Activated CD4-positive, alpha-beta T cell treated with anti-CD3 and anti-CD28 coated beads, Interleukin-2, amount 50 U/mL, for 16 hours (primary cell): Measurements from ENCODE around the gene SUSD4.

Experiments used
- DNase-seq: peaks from one replicate; pipeline ENCODE4 v3.0.0-alpha.2; 2020

SUSD4 gene

DNA sequence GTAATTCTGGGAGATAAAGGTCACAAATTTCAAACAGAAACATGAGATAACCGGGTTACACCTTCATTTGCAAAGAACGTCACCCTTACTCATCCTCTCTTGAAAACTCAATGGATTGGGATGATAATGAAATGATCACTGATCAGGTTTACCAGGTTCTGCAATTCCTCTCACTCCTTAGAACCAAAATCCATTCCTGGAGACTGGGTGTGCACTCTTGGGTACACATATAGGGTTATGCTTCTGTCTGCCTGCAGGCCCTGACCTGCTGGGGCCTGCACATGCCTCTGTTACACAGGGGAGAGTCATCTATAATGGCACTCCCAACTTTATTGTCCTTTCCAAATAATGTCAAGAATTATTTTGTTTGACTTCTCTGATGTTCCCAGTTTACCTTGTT is 8.3 kb downstream of the SUSD4 start:
- no peak for DNase-seq

DNA sequence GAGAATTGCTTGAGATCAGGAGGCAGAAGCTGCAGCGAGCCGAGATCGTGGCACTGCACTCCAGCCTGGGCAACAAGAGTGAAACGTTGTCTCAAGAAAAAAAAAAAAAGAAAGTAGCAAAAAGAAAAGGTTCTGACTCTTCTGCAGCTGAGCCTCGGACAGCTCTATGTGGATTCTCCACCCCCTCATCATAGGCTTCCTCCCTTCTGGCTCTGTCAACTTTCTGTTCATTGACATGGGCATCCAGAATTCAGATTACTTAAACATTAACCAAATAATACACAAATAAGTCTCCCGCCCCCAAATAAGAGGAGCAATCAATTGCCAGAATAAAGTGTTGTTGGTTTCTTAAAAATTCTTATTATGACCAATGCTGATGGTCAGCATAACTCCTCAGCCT is 10.0 kb downstream of the SUSD4 start:
- no peak for DNase-seq

DNA sequence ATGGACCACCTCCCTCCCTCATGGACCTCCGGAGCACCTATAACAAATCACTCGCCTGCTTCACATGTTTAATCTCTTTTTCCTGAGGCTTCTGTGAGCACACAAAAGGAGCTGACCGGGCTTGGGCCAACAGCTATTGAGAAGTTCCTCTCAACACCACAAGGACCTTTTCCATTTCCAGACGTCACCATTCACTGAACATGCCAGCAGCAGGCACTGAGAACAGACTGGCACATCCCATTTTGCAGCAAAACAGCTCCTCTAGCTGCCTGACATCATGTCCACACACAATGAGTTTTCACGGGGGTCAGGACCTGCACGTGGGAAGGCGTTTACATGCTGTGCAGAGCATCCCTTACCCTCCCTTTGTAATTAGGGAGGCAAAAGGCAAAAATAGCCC is 11.0 kb downstream of the SUSD4 start:
- DNase-seq, result no peak

DNA sequence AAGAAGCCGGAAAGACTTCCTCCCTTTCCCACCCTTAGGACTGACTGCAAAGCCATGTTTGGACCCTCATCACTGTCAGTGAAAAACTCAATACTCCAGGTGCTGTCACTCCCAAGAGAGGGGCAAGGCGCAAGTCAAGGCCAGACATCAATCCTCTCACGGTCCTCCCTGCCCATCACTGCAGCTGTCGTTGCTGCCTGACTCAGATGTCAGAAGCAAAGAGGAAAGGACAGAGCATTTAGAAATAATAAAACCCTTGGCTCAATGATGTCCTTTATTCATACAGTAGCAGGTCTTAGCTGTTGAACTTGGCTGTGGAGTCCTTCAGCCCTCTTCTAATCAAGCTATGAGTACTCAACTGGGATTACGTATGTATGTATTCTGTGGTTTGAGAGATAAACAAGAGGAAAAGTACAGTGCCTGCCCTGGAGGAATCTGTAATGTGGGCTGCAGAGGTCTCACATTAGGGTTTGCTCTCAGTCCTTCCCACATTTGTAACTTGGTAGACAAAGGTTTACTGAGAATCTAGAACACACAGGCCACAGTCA is 13.5 kb downstream of the SUSD4 start:
- no peak for DNase-seq

DNA sequence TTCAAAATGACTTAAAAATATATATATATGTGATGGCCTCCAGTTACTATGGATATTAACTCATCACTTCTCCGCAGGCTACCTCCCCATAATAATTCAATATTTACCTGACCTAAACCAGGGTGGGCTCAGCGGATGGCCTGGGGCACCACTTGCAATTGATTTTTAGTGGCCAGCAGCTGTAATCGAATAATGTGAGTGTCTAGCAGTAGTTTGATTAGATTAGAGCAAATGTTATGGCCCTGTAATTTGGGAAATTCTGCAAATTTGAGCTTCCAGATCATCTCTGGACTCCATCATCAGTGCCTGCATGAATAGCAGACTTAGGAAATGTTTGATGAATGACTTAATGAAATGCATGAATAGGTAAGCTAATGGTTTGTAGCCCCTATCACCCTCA is 14.7 kb downstream of the SUSD4 start:
- DNase-seq, result no peak

DNA sequence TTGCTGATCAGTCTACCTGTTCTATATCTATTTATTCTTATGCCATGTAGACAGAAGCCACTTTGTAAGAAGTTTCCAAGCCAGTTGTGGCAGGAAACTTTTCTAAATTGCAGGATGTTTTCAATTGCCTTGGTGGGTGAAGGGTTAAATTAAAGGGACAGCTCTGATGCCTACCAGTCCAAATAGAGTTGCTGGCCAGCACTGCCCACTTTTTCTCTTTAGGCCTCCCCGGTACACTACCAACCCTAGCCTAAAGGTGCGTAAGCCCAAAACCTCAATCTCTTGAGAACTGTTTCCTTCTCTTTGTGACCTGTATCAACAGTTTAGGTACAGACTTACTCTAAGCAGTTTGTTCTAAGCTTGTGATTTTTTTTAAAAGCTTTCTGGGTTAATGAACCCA is 15.5 kb downstream of the SUSD4 start:
- DNase-seq, result no peak

DNA sequence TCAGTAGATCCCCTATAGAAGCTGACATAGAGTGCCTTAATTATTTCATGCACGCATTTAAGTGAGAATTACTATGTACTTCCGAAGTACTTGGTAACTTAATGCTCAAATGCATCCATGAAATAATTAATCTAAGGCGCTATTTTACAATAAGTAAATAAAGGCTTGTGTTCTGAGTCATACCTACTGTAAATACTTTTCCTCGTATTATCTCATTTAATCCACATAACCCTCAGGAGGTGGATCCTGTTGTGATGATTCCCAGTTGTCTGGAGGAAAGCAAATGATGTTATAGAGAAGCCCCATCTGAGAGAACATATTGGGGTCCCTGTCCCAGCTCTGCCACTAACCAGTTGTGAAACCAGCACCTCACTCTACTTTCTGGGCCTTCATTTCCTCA is 16.4 kb downstream of the SUSD4 start:
- no peak for DNase-seq

DNA sequence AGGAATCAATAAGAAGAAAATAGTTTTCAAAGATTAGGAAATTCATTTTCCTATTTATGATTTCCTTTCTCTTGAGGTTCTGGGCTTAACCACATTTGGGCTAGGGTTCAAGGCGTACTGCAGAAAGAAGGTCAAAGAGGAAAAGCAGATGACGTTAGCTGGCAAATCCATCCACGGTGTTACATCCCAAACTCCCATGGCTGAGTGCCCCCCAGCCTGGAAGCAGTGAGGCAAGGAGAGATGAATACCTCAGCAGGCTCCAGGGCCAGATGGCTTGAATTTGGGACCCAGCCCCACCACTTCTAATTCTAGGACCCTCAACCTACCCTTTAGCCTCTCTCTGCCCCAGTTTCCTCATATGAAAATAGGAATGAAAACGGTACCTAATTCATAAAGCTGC is 17.7 kb downstream of the SUSD4 start:
- DNase-seq, result no peak

DNA sequence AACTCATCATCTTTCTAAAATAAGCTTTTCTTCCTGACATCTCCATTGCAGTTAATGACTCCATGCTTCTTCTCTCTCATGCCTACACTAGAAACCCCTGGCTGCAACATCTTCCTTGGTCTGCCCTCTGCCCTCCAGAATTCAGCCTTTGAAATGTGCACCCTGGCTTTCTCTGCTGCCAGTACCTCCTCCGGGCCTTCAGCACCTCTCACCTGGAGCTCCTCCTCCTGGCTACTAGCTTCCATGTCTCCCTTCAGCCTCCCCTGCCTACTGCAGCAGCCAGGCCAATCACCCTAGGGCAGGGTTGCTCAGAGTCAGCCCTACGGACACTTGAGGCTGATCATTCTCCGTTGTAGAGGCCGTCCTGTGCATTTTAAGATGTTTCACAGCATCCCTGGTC is 18.3 kb downstream of the SUSD4 start:
- DNase-seq, result no peak

DNA sequence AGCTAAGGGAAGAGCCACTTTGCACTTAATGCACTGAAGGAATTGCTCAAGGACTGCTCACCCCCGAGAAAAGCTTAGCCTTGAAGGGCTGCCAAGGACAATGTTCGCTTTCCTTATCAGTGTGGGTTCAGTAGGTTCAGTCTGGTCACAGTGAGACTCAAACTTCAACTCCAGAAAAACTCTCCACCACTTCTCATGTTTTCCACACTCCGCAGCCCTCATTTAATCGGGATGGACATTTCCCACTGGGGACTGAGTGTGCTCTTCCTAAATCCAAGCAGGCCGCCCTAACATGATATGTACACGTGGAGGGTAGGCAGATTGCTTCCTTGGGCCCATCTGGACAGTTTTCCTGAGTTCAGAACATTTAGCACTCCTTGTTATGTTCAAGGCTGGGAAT is 19.5 kb downstream of the SUSD4 start:
- no peak for DNase-seq

DNA sequence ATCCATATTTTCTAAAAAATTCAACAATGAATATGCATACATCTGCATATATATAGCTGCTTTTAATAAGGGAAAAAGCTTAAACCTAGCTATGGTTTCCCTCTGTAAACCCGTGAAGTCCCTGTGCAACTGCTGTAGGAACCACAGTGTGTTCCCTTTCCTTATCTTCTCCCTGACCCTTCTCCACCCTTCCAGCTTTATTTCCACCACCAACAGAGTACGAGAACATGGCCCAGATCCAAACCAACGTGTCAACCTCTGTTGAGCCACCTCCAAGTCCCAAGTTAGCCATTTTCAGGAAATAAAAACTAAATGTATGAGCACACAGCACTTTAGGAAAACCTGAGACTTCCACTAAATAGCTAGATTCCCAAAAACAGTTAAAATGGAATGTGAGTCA is 20.3 kb downstream of the SUSD4 start:
- DNase-seq, result no peak

DNA sequence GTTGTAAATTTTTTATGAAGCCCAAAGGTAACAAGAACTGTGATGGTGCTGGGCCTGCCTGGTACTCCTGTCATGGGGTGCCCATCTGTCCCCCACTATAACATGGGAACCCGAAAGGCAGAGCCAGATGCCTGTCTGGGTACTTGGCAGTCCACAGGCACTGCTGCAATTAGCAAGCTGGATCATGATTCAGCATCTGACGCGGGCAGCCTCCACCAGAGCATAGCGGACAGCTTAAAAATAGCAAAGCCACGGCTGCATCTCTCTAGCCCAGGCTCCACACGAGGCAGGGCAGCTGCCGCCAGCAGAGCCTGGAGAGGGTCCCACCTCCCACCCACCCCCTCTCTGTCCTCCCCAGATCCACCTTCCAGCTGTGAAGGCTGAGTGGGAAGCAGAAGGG is 22.9 kb downstream of the SUSD4 start:
- no peak for DNase-seq

DNA sequence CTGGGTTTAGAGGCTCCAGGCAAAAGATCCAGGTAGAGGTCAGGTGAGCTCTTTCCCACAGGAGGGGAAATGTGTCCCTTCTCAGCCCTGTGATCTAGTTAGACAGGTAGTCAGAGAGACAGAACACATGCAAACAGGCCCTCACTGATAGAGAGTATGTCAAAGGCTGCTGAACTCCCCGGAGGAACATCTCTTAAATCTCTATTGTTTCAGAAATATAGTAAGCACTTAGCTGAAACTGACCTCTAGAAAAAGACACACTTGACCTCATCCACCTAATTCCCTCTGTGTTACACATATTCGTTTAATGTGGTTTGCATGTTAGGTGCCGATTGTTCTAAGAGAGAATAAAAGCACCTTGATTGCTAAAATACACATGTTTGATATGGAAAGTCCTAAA is 23.3 kb downstream of the SUSD4 start:
- DNase-seq, result no peak

DNA sequence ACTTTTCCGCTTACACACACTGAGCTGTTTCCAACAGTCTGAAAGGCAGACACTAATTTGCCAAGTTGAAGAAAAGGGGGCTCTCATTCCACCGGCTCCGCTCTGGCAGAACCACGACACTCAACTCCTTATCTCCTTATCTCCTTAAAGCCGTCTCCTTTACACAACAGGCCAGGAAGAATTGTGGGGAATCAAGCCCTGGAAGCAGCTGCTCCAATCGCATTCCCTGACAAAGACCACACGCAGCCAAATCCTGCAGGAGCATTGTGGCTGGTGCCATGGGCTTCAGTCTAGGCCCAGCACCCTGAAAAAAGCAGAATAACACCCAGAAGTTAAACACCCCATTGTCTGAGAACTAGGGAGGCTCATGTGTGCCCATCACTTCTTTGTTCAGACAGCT is 24.1 kb downstream of the SUSD4 start:
- no peak for DNase-seq

DNA sequence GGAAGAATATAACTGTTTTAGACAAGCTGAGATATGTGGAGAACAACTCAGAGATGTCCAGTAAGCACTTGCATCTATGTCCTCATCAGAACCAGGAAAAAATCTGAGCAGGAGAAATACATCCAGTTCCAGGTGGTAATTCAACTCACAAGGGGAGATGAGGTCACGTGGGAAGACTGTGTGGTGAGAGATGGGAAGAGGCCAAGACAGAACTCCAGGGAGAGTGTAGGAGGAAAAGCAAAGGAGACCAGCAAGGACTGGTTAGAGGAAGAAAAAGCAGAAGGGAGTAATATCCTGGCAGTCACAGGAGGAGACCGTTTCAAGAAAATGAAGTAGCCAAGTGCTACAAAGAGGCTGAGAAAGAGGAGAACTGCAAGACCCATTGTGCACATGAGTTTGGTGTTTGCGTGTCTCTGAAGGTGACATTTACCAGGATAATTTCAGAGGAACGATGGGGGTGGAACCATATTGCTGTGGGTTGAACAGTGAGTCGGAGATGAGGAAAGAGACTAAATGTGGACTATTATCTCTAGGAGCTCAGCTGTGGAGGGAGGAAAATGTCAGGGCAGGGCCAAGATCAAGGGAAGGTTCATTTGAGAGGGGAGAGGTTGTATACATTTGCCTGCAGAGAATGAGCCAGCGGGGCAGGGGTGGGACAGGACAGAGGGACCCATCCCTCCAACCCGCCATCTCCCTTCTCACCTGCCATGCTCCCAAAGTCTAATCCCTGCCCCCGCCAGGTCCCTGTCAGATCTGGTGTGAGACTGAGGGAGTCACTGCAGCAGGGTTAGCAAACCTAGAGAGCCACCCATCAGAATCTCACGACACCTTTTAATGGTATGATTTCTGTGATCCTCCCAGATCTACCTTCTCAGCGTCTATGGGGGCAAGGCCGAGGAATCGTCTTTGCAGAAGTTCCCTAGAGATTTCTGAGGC is 24.9 kb downstream of the SUSD4 start:
- DNase-seq, result no peak

DNA sequence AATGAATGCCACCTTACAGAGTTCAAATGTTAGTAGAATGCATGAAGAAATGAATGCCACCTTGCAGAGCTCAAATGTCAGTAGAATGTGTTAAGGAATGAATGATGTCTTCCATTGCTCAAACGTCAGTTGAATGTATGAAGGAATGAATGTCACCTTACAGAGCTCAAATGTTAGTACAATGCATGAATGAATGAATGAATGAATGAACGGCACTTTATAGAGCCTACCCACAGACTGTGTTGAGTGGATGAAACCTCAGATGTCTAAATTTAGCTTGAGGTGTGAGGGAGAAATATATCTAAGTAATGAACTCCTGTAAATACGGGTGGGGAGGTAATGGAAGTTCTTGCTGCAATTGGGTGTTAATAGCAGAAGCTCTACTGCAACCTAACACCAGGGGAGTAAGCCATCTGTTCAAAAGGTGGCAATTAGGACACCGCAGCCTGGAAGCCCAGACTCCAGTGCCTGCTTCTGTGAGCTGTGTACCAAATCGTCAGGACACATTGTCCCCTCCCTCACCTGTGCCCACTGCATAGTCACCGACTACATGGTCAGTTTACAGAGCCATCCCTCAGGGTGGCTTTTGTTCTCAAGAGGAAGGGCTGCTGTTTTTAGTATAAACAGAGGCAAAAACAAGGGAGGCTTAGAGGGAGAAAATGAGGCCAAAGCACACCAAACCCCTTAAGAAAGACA is 26.7 kb downstream of the SUSD4 start:
- no peak for DNase-seq

DNA sequence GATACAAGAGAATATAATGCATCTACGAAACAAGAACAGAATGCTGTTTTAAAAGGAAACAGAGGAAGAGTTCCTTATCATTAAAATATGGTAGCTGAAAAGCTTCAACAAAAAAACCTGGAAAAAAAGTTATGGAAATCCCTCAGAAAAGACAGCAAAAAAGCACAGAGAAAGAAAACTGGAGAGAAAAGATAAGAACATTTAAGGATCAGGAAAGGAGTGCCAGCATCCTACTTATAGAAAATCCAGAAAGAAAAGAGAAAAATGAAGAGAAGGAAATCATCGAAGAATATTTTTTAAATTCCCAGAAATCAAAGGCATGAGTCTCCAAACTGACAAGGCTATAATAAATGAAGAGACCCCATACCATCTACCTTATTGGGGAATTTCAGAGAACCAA is 29.8 kb downstream of the SUSD4 start:
- DNase-seq, result no peak

DNA sequence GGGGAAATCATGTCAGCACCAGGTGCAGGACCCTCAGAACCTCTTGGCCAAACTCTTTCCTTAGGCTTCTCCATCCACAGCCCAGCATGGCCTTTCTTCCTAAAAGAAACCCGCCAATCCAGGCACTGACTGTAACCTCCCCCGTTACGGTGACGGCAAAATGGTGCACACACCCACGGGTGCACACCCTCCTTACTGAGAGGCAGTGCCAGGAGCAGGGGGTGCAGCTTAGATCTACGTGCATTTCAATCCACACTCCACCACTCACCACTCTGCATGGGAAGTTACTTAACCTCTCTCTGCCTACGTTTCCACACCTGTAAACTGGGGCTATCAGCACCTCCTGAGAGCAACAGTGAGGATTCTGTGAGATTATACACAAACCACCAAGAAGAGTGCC is 31.0 kb downstream of the SUSD4 start:
- no peak for DNase-seq

DNA sequence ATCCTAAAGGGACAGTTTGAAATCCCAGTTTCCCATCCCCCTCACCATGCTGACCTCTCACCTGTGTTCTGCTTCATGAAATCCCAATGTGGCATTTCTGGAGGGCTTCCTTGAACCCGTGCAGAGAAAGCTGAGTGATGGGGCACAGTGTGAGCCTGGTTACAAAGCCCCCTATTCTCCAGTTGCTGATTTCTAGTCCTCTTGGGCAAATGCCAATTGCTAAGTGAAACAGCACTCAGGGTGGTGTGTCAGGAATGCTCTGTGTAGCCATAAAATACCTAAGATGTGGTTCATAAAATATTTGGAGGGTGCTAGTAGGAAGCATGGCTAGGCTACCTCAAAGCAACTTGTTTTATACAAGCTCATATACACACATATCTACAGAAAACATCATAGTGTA is 32.0 kb downstream of the SUSD4 start:
- DNase-seq, result no peak

DNA sequence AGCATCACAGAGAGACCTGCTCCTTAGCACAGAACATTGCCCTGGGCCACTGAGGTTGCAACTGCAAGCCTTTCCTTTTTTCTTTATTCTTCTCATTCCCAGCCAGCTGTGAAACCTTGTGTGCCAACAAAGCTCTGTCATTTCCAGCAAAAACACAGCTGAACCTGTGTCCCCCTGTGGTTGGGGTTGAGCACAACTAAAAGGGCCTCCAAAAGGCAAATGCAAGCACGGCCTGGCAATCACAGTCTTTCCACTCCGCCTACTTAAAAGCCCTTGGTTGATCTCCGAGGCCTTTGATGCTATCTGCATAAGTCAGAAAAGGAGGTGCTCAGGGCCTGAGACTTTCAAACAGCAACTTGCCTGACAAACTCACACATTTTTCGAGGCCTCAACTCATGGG is 32.7 kb downstream of the SUSD4 start:
- no peak for DNase-seq

DNA sequence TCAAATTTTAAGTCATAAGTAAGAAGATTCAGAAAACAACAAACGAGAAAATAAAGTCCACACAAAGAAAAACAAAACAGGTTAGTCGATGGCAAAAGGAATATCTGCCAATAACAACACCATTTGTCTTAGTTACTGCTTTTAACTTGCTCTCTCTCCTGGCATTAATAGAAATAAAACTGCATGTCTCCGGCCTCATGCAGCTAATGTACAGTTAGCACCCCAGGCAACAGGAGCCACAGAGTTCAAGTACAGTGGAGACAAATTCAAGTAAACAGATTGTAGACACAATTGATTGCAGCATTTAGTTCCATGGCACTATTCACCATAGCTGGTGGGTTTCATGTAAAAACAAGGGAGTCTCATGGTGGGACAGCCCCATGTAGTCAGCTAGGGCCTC is 33.5 kb downstream of the SUSD4 start:
- DNase-seq, result no peak

DNA sequence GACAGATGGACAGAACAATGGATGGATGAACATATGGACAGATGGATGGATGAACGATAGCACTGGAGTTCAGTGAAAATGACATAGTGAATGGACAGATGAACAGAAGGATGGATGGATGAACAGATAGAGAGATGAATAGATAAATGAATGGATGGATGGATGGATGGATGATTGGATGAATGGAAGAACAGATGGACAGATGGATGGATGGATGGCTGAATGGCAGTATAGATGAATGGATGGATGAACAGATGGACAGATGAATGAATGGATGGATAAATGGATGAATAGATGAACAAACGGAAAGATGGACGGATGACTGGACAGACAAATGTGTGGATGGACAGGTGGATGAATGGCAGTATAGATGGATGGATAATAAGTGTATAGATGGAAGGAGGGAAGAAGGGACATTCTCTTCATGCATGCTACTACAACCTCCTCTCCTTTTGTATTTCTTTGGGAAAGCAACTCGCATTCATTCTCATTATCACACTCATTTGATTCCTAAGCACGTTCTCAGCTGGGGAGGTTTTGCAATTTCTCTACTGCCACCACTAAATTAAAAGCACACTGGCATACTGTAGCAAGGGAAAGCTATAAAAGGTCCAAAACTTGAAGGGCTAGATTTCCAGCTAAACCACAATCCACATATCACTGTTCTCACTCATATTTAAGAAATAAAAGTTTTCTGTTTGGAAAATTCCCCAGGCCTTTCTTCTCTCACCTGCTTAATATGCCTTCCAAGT is 34.1 kb downstream of the SUSD4 start:
- no peak for DNase-seq

DNA sequence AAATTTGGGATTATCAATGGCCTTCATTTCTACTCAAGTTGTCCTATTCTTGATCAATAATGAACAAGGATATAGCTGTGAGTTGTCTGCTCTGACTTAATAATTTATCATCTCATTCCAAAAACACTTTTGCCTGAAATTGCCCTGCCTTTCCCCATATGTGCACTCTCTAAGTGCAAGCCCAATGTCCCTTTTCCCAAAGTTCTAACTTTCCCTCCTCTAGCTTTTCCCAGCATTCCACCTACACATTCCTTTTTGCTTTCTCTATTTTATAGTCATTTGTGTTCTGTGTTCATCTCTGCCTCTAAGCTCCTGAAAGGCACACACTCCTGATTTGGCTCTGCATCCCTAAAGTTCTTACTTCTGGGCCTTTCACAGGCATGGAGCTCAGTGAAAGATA is 34.7 kb downstream of the SUSD4 start:
- no peak for DNase-seq

DNA sequence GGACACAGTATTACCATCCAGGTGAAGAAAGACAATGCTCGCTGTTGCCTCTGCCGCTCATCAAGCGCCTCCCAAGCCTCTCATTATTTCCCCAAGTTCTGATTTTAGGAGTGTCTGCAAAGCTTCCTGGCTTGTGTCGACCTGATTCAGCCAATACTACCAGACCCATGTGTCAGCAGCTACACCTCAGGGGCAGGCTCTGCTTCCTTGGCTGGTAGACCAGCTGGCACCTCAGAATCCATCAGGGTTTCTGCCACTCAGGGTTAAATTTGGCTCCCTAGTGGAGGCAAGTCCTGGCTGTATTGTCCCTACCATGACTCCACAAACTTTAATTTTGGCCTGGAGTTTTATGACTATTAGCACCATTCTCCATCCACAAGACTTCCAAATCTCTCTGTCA is 35.4 kb downstream of the SUSD4 start:
- DNase-seq, result no peak
